ENCODE measurements around the gene PGBD5. TPM values are rescaled to one million over a fixed set of nuclear protein-coding genes. Genes with fewer than 3 reads are reported as not detected.

Gene PGBD5
- total RNA-seq, 1 donor from 2014 or later, result 1.0 TPM

GRCh38 chr1:230354005-230354404 lies 72.1 kb downstream of the PGBD5 start:
- Mint-ChIP-seq H3K4me1 (ENCODE audit: unreplicated experiment) (peaks cover 3% of the 10 kb centered on the region), H3K27me3 (ENCODE audit: unreplicated experiment) (peaks cover 12% of the 10 kb centered on the region), H3K9me3 (ENCODE audit: unreplicated experiment) (no peaks in the 10 kb centered on the region), H3K36me3 (ENCODE audit: unreplicated experiment) (no peaks in the 10 kb centered on the region), H3K4me3 (ENCODE audit: unreplicated experiment) (no peak overlapping the region), H3K27ac (ENCODE audit: unreplicated experiment) (no peak overlapping the region)
- no peak for TF ChIP-seq CTCF (IDR thresholded peaks at IDR 0.05)
- DNase-seq (ENCODE audit: extremely low spot score, unreplicated experiment), result no peak

- Mint-ChIP-seq H3K9me3 (ENCODE audit: unreplicated experiment) (no peaks in the 10 kb centered on the region), H3K27ac (ENCODE audit: unreplicated experiment) (no peak overlapping the region), H3K4me3 (ENCODE audit: unreplicated experiment) (no peak overlapping the region), H3K4me1 (ENCODE audit: unreplicated experiment) (peaks cover 3% of the 10 kb centered on the region), H3K27me3 (ENCODE audit: unreplicated experiment) (peaks cover 14% of the 10 kb centered on the region), H3K36me3 (ENCODE audit: unreplicated experiment) (no peaks in the 10 kb centered on the region)
- no peak for TF ChIP-seq CTCF (IDR thresholded peaks at IDR 0.05)
- no peak for DNase-seq (ENCODE audit: extremely low spot score, unreplicated experiment)
Observed at GRCh38 chr1:230352537-230352936, 73.6 kb downstream of the PGBD5 start.

GRCh38 chr1:230351983-230352382 lies 74.1 kb downstream of the PGBD5 start:
- DNase-seq (ENCODE audit: extremely low spot score, unreplicated experiment), result no peak
- H3K4me1 Mint-ChIP-seq (ENCODE audit: unreplicated experiment), result no peaks in the 10 kb centered on the region
- no peak overlapping the region for H3K27ac Mint-ChIP-seq (ENCODE audit: unreplicated experiment)
- H3K27me3 Mint-ChIP-seq (ENCODE audit: unreplicated experiment), result peaks cover 14% of the 10 kb centered on the region
- H3K4me3 Mint-ChIP-seq (ENCODE audit: unreplicated experiment), result no peak overlapping the region
- TF ChIP-seq CTCF (IDR thresholded peaks at IDR 0.05), result no peak
- H3K36me3 Mint-ChIP-seq (ENCODE audit: unreplicated experiment), result no peaks in the 10 kb centered on the region
- no peaks in the 10 kb centered on the region for H3K9me3 Mint-ChIP-seq (ENCODE audit: unreplicated experiment)

GRCh38 chr1:230351514-230351913 lies 74.6 kb downstream of the PGBD5 start:
- peaks cover 14% of the 10 kb centered on the region for H3K27me3 Mint-ChIP-seq (ENCODE audit: unreplicated experiment)
- no peak overlapping the region for H3K4me3 Mint-ChIP-seq (ENCODE audit: unreplicated experiment)
- H3K27ac Mint-ChIP-seq (ENCODE audit: unreplicated experiment), result no peak overlapping the region
- no peak for TF ChIP-seq CTCF (IDR thresholded peaks at IDR 0.05)
- H3K4me1 Mint-ChIP-seq (ENCODE audit: unreplicated experiment), result no peaks in the 10 kb centered on the region
- DNase-seq (ENCODE audit: extremely low spot score, unreplicated experiment), result no peak
- H3K36me3 Mint-ChIP-seq (ENCODE audit: unreplicated experiment), result no peaks in the 10 kb centered on the region
- no peaks in the 10 kb centered on the region for H3K9me3 Mint-ChIP-seq (ENCODE audit: unreplicated experiment)

- no peak for DNase-seq (ENCODE audit: extremely low spot score, unreplicated experiment)
- Mint-ChIP-seq H3K36me3 (ENCODE audit: unreplicated experiment) (no peaks in the 10 kb centered on the region), H3K4me1 (ENCODE audit: unreplicated experiment) (no peaks in the 10 kb centered on the region), H3K9me3 (ENCODE audit: unreplicated experiment) (no peaks in the 10 kb centered on the region), H3K27ac (ENCODE audit: unreplicated experiment) (no peak overlapping the region), H3K4me3 (ENCODE audit: unreplicated experiment) (no peak overlapping the region), H3K27me3 (ENCODE audit: unreplicated experiment) (peaks cover 12% of the 10 kb centered on the region)
- no peak for TF ChIP-seq CTCF (IDR thresholded peaks at IDR 0.05)
Observed at GRCh38 chr1:230350208-230350921, 75.8 kb downstream of the PGBD5 start.
